Germinal center (tissue), 1 donor: ENCODE measurements around the gene TTL.
"Not testable (repeated sequence)": the region's sequence is repeated elsewhere in the genome, so short reads cannot be mapped to it uniquely, and the experiment has no call there.

Experiments
- DNase-seq: peaks from one replicate; pipeline ENCODE4 v3.0.0; 2012; ENCODE audit warnings: mixed read lengths, low spot score

Gene TTL

DNA sequence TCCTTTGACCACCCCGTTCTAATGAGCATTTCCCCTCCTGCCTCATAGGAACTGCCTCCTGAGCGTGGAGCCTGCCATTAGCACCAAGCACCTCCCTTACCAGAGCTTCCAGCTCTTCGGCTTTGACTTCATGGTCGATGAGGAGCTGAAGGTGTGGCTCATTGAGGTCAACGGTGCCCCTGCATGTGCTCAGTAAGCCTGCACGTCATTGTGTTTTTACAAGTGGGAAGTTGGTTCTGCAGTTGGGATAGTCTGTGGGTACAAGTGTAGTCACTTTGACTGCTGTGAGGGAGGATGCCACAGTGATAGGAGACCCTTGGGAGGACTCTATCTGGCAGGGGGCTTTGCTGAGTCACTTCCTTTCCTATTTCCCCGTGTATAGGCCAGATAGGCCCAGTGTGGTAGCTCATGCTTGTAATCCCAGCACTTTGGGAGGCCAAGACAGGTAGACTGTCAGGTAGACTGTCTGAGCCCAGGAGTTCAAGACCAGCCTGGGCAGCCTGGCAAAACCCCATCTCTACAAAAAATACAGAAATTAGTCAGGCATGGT is 38.4 kb downstream of the TTL start:
- DNase-seq: no peak

DNA sequence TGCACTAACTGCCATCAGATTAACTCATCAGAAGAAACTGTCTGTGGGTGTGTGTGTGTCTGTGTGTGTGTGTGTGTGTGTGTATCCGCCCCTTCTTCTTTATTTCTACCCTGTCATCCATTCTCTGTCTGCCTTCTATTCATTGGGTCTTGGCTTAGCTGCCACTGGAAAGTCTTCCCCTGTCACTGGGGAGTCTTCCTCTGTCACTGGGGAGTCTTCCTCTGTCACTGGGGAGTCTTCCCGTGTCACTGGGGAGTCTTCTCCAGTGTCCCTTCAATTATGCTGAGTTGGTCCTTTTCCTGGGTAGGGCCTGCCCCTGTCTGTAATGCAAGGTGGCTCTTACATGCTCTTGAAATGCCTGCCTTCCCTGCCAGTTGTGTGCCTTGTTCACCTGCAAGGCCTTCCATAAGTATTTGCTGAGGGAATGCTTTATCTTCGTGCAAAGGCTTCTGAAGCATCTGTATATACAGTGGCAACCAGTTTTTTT is 41.4 kb downstream of the TTL start:
- no peak for DNase-seq

DNA sequence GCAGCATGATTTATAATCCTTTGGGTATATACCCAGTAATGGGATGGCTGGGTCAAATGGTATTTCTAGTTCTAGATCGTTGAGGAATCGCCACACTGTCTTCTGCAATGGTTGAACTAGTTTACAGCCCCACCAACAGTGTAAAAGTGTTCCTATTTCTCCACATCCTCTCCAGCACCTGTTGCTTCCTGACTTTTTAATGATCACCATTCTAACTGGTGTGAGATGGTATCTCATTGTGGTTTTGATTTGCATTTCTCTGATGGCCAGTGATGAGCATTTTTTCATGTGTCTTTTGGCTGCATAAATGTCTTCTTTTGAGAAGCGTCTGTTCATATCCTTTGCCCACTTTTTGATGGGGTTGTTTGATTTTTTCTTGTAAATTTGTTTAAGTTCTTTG is 42.3 kb downstream of the TTL start:
- not testable (repeated sequence) for DNase-seq

DNA sequence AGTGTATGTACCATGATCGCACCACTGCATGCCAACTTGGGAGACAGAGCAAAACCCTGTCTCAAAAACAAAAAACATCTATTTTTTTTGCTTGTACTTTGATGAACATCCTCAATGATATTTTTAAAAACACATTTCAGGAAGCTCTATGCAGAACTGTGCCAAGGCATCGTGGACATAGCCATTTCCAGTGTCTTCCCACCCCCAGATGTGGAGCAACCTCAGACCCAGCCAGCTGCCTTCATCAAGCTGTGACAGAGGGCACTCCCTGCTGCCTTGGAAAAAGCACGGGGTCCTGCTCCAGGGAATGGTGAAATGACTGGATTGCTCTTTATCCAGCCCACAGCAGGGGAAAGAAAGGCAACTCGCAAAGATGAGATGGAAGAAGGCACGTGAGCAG is 46.6 kb downstream of the TTL start:
- DNase-seq: no peak

DNA sequence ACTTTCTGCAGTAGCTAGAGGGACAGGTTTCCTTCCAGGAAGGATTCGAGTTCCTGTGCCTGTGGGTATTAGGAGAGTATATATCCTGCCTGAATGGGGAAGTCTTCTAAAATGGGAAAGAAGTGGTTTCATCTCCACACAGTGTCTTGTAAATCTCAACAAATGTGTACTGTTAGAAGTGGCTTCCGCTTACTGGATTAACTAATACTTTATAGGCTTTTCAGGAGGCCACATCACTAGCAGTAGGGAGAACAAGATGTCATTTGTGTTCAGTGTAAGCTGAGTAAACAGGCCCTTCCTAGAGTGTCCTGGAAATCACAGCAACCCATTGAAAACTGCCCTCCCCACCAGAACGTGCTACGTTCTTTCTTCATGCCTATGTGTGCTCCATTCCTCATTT is 47.8 kb downstream of the TTL start:
- no peak for DNase-seq

DNA sequence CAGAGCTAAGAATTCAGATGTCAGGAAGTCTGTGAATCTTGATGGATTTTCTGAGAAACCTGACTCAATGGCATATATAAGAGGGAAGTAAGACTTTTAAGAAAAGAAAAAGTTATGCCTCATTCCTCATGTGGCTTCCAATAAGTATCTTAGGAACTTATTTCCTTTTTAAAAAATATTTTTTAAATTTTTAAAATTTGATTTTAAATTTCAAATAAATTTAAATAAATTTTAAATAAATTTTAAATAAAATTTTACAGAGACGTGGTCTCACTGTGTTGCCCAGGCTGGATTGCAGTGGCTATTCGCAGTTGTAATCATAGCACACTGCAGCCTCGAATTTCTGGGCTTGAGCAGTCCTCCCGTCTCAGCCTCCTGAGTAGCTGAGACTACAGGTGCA is 48.8 kb downstream of the TTL start:
- DNase-seq: no peak

DNA sequence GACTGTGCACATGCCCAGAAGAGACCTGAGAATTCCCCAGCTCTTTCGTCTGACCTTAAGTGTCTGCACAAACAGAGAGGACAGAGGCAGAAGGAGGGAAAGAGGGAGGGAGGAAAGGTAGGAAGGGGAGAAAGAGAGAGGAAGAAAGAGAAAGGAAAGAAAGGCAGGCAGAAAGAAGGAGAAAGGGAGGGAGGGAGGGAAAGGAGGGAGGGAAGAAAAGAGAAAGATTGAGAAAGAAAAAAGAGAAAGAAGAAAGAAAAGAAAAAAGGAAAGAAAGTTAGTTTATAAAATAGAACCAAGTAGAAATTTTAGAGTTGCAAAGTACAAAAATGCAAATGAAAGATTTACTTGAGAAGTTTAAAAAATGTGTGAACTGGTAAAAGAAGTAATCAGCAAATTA is 52.9 kb downstream of the TTL start:
- DNase-seq: no peak

DNA sequence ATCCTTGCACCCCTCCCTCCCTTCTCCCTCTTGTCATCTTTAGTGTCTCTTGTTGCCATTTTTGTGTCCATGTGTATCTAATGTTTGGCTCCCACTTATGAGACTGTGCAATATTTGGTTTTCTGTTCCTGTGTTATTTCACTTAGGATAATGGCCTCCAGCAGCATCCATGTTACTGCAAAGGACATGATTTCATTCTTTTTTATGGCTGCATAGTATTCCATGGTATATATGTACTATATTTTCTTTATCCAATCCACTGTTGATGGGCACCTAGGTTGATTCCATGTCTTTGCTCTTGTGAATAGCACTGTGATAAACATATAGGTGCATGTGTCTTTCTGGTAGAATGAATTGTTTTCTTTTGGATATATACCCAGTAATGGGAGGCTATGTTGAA is 54.7 kb downstream of the TTL start:
- not testable (repeated sequence) for DNase-seq

DNA sequence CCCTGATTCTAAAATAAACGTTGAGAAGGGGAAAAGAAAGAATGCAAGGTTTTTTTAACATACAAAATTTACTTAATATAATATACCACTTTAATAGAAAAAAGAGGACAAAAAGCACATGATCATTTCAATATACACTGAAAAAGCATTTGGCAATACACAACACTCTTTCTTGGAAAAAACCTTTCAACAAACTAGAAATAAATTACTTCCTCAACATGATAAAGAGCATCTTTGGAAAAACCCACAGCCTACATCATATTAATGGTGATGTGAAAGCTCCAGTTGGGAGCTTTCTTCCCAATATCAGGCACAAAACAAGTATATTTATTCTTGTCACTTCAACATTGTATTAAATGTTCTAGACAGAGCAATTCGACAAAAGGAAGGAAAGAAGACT is 57.4 kb downstream of the TTL start:
- no peak for DNase-seq

DNA sequence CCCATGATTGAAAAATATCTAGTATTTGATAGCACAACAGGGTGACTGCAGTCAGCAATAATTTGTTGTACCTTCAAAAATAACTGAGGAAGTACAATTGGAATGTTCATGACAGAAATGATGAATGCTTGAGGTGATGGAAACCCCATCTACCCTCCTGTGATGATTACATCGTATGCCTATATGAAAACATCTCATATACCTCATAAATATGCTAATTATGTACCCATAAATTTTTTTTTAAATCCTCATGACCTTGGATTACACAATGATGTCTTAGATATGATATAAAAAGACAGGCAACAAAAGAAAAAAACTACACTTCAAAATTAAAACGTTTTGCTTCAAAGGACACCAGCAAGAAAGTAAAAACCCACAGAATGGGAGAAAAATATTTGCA is 59.0 kb downstream of the TTL start:
- DNase-seq: no peak

DNA sequence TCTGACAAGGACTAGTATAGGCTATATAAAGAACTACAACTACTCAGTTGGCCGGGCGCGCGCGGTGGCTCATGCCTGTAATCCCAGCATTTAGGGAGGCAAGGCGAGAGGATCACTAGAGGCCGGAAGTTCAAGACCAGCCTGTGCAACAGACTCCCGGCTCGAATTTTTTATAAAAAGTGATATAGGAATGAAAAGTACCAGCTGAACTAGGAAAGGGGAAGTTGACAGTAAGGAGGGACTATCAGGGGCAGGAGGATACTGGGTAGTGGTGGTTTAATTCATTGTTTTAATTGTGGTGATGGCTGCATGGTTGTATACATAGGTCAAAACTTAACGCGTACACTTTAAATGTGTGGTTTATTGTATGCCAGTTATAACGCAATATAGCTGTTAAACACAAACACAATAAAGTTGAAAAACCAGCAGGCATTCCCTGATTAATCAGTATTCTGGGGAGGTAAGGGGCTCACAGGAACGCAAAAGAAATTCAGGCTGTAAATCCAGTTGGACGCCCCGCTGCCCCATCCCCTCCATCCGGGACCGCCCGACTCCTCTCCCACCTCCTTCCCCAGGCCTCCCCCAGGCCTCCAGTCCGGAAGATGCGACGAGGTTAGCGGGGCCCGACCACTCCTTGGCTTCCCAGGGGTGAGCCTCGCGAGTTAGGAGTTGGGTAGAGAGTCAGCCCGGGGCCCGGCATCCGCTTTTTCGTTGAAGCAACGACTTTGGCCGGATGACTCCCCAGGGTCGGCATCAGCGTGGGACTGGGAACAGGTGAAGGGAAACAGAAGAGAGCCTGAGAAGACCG is 59.6 kb downstream of the TTL start:
- DNase-seq: peak; percentile 70

DNA sequence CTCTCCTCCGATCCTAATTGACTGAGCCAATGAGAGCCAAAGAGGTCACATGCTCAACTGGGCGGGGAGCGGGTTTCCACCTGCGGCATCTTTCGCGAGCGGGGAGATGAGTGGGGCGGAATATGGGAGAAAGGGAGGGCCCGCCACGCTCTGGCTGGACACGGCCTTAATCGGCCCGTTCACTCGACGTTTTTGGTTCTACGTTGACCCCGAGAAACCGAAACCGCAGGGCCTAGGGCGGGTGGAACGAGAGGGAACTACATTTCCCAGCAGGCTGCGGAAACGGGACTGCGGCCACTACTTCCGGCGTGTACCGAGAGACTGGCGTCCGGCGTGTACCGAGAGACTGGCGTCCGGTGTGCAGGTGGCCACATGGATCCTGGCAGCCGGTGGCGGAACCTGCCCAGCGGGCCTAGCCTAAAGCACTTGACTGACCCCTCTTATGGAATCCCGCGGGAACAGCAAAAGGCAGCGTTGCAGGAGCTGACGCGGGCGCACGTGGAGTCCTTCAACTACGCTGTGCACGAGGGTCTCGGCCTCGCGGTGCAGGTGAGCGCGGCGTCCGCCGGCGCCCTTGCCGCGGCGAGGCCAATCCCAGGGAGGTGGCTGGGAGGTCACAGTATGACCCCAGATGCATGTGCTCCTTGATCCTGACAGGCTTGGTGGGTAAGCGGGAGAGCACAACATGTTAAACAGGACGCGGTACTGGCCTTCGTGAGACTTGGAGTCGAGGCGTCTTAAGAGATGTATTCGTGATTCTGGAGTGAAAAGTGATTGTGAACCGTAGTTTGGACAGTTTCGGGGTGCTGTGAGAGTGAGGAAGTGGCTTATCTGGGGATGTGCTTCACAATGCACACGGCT is 60.4 kb downstream of the TTL start, which contains the start of gene POLR1B:
TSS of gene POLR1B (plus strand) at position 343 of the 861 bp plus-strand sequence. CDS start at position 373, 30 bp downstream.
- peak; percentile 88 for DNase-seq

DNA sequence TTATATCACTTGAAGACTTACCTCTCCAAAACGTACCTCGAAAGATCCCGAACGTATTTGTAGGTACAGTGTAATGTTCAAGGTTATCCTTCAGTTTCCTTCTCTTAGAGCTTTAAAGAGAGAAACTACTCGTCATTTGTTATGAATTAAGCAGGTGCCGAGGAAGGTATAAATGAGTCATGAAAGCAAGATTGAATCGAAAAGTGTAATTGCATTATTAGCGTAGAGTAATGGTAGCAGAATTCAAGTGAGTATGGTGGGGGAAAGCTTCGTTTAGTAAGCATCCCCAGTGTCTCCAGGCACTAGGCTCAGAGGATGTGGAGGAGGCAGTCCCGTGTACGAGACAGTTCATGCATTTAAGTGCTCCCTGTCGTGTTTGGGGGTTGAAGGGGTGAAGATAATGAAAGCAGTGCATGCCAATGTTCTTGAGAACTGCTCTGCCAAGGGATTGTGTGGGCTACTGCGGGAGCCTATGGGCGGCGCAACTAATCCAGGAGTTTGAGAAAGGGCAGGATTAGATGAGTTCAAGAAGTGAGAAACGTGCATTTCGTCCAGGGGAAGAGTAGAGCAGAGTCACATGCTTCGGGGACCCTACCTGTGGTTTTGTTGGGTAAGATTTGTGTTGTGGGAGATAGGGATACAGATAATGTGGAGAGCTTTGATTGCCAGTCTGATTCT is 61.2 kb downstream of the TTL start:
- peak; percentile 12 for DNase-seq

DNA sequence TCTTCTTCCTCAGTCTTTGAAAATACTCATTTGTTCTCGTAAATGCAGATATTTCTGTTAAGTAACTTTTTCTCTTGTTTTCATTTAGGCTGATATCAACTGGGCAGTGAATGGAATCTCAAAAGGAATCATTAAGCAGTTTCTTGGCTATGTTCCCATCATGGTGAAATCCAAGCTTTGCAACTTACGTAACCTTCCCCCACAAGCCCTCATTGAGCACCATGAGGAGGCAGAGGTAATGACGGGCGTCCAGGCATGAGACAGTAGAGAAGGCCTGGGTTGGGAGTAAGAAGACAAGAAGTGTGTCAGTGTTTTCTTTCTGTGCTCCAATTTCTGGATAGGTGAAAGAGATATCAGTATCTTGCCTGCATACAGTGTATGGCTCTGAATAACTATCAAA is 65.4 kb downstream of the TTL start:
- no peak for DNase-seq

DNA sequence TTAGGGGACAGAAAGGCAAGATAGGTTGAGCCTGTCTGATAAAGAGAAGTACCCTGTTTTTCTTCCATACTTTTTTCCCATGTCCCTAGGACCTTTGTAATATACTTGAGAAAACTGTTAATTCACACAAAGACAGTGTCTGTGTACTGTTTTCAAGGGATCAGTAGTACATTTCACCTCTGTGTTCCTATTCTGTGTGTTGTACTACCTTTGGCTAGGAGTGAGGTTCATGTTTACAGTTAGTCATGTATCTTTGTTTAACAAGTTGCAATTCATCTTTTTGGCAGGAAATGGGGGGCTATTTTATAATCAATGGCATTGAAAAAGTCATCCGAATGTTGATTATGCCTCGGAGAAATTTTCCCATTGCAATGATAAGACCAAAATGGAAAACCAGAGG is 67.0 kb downstream of the TTL start:
- DNase-seq: no peak

DNA sequence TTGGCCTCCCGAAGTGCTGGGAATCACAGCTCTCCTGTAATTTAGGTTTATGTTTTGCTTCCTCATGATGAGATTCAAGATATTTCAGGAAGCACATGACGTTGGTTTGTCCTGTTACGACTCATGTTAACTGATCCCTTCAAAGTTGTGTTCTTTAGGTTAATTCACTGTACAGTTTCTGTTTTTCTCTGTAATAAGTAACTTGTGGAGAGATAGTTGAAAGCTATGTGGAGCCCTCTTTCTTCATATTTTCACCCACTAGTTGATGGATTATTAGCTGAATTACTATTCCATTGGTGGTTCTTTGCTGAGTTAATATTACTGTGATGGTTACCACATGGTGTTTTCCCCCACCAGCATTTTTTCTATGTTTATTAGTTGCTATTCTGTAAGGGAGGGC is 84.1 kb downstream of the TTL start:
- no peak for DNase-seq

DNA sequence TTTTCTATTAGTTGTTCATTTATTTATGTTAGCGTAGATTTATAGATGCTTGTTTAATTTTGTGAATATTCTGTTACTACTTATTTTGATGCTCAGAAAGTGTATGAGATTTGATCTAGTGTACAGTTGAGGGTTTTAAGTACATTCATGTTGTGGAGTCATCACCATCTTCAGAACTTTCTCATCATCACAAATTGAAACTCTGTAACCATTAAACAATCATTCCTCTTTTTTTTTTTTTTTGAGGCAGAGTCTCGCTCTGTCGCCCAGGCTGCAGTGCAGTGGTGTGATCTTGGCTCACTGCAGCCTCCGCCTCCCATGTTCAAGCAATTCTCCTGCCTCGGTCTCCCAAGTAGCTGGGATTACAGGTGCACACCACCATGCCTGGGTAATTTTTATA is 84.6 kb downstream of the TTL start:
- DNase-seq: not testable (repeated sequence)

DNA sequence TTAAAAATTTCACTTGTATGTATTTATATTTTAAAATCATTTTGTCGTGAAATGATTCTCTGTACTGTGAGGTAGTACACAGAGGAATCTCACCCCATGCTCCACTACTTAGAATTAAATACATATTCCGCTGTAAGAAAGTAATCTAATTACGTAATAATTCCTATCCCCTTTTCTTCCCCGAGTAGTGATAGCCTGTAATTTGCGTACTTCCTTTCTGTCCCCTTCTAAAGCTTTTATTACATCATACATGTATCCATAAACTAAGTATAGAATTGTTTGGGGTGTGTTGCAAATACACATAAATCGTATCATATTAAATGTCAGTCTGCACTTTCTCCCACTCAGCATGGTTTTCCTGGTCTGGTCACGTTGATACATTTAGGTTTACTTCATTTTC is 90.0 kb downstream of the TTL start:
- DNase-seq: no peak

DNA sequence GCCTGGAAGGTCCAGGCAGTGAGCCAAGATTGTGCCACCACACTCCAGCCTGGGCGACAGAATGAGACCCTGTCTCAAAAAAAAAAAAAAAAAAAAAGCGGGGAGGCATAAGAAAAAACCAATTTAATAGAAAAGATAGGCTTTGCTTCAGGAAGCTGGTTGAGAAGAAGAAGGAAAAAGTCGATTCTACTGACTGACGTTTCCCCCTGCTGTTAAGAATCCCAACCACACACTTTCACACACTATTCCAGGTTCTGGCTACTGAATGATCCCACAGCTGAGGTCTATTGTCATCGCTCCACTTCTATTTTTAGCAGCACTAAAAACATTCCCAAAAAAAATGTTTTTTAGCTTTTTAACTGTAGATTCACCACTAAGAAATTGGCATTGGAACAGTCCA is 95.8 kb downstream of the TTL start:
- DNase-seq: no peak

DNA sequence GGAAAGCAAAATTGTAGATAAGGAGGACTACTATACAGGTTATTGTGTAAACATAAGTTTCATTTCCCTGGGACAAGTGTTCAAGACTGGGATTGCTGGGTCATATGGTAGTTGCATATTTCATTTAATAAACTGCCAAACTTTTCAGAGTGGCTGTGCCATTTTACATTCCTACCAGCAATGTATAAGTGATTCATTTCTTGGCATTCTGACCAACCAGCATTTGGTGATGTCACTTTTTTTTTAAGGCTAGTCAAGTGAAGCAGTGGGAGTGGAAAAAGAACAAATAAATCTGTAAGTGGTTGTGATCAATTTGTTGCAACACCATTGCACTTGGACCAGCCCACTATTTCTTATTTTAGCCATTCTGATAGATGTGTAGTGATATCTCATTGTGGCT is 97.3 kb downstream of the TTL start:
- no peak for DNase-seq

DNA sequence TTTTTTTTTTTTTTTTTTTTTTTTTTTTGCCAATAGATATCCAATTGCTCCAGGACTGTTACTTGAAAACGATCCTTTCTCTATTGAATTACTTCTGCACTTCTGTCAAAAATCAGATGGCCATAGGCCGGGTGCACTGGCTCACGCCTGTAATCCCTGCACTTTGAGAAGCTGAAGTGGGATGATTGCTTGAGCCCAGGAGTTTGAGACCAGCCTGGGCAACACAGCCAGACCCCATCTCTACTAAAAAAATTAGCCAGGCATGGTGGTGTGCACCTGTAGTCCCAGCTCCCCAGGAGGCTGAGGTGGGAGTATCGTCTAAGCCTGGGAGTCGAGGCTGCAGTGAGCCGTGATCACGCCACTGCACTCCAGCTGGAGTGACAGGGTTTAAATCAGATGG is 98.1 kb downstream of the TTL start:
- DNase-seq: no peak

DNA sequence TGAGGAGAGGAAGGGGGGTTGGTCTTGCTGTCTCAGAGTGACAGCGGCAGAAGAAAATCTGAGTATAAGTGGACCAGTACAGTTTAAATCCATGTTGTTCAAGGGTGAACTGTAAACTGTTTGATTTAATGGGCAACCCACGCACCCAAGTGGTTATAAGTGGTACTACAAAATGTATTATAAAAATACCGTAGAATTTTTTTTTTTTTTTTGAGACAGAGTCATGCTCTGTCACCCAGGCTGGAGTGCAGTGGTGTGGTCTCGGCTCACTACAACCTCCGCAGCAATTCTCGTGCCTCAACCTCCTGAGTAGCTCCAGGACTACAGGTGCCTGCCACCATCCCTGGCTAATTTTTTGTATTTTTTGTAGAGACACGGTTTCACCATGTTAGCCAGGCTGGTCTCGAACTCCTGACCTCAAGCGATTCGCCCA is 100.4 kb downstream of the TTL start:
- DNase-seq: peak; percentile 22
